GM19193 (cell line): ENCODE measurements around the gene SHLD2.

ENCODE experiments used
- POLR2A ChIP-seq: IDR thresholded peaks from 4 replicates; pipeline ENCODE4 v1.6.1; 2011; ENCODE audit not compliant: insufficient read depth, insufficient read length; ENCODE audit errors: extremely low read depth

The SHLD2 gene

GRCh38 chr10:87094373-87095235, at the start of gene SHLD2, which contains the start of gene GLUD1:
TSS of gene SHLD2 (plus strand) at chr10:87095206. CDS start at chr10:87151355, 56,149 bp downstream.
TSS of gene GLUD1 (minus strand) at chr10:87094843. CDS start at chr10:87094769, 74 bp downstream.
- TF ChIP-seq POLR2A: peak; percentile 88

- TF ChIP-seq POLR2A: no peak
These were observed 49.5 kb upstream of the SHLD2 start for GRCh38 chr10:87045434-87045938.

GRCh38 chr10:87053111-87053510, 41.9 kb upstream of the SHLD2 start:
- TF ChIP-seq POLR2A: no peak

GRCh38 chr10:87053577-87054181, 41.3 kb upstream of the SHLD2 start:
- TF ChIP-seq POLR2A: no peak

GRCh38 chr10:87054373-87055295, 40.4 kb upstream of the SHLD2 start:
- no peak for TF ChIP-seq POLR2A

GRCh38 chr10:87058171-87058570, 36.8 kb upstream of the SHLD2 start:
- TF ChIP-seq POLR2A: no peak

GRCh38 chr10:87059401-87059800, 35.6 kb upstream of the SHLD2 start:
- TF ChIP-seq POLR2A: no peak

GRCh38 chr10:87060280-87060928, 34.6 kb upstream of the SHLD2 start:
- TF ChIP-seq POLR2A: no peak

- no peak for TF ChIP-seq POLR2A
These were observed 30.4 kb upstream of the SHLD2 start for GRCh38 chr10:87064651-87065050.

- TF ChIP-seq POLR2A: no peak
These were observed 28.8 kb upstream of the SHLD2 start for GRCh38 chr10:87066178-87066577.

GRCh38 chr10:87066865-87067264, 28.1 kb upstream of the SHLD2 start:
- TF ChIP-seq POLR2A: no peak

GRCh38 chr10:87068281-87068680, 26.7 kb upstream of the SHLD2 start:
- no peak for TF ChIP-seq POLR2A

- no peak for TF ChIP-seq POLR2A
These were observed 22.6 kb upstream of the SHLD2 start for GRCh38 chr10:87072449-87072848.

GRCh38 chr10:87079106-87079836, 15.7 kb upstream of the SHLD2 start:
- TF ChIP-seq POLR2A: no peak
